ENCODE results near the gene KRT6B. TPM values are rescaled to one million over a fixed set of nuclear protein-coding genes. Genes with fewer than 3 reads are reported as not detected.

The KRT6B gene
- total RNA-seq, 1 experiment from 2014 or later, result not detected

- H3K36me3 ChIP-seq (ENCODE audit: control insufficient read depth, insufficient read depth, low read length), result no peaks in the 10 kb centered on the region
- ChIA-PET CTCF (no interaction called here), POLR2A (no interaction called here)
- in situ Hi-C loops (cut with HindIII; ENCODE audit: low pct_unique_long_range_greater_than_20kb, low sequenced_read_pairs) (no loop called here), intact Hi-C loops (cut with micrococcal nuclease; ENCODE audit: unreplicated experiment) (no loop called here)
- DNase-seq (ENCODE audit: low read depth, low spot score), result no peak
- H3K4me1 ChIP-seq (ENCODE audit: control insufficient read depth, insufficient read depth, low read length), result no peaks in the 10 kb centered on the region
- no TSS peak for BruUV-seq (replicated peaks)
- TF ChIP-seq TCF7L2 (IDR thresholded peaks at IDR 0.05; ENCODE audit: low read depth, low read length), result no peak
- TF ChIP-seq POLR2AphosphoS5 (IDR thresholded peaks at IDR 0.05; ENCODE audit: low read depth, low read length), result no peak
- TF ChIP-seq, protein P1, sequence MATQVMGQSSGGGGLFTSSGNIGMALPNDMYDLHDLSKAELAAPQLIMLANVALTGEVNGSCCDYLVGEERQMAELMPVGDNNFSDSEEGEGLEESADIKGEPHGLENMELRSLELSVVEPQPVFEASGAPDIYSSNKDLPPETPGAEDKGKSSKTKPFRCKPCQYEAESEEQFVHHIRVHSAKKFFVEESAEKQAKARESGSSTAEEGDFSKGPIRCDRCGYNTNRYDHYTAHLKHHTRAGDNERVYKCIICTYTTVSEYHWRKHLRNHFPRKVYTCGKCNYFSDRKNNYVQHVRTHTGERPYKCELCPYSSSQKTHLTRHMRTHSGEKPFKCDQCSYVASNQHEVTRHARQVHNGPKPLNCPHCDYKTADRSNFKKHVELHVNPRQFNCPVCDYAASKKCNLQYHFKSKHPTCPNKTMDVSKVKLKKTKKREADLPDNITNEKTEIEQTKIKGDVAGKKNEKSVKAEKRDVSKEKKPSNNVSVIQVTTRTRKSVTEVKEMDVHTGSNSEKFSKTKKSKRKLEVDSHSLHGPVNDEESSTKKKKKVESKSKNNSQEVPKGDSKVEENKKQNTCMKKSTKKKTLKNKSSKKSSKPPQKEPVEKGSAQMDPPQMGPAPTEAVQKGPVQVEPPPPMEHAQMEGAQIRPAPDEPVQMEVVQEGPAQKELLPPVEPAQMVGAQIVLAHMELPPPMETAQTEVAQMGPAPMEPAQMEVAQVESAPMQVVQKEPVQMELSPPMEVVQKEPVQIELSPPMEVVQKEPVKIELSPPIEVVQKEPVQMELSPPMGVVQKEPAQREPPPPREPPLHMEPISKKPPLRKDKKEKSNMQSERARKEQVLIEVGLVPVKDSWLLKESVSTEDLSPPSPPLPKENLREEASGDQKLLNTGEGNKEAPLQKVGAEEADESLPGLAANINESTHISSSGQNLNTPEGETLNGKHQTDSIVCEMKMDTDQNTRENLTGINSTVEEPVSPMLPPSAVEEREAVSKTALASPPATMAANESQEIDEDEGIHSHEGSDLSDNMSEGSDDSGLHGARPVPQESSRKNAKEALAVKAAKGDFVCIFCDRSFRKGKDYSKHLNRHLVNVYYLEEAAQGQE (IDR thresholded peaks at IDR 0.05; ENCODE audit: insufficient read depth in 1 of 2, low read depth in 2 of 2, low read length in 1 of 2), result no peak
- TF ChIP-seq, protein P2, sequence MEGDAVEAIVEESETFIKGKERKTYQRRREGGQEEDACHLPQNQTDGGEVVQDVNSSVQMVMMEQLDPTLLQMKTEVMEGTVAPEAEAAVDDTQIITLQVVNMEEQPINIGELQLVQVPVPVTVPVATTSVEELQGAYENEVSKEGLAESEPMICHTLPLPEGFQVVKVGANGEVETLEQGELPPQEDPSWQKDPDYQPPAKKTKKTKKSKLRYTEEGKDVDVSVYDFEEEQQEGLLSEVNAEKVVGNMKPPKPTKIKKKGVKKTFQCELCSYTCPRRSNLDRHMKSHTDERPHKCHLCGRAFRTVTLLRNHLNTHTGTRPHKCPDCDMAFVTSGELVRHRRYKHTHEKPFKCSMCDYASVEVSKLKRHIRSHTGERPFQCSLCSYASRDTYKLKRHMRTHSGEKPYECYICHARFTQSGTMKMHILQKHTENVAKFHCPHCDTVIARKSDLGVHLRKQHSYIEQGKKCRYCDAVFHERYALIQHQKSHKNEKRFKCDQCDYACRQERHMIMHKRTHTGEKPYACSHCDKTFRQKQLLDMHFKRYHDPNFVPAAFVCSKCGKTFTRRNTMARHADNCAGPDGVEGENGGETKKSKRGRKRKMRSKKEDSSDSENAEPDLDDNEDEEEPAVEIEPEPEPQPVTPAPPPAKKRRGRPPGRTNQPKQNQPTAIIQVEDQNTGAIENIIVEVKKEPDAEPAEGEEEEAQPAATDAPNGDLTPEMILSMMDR (IDR thresholded peaks at IDR 0.05), result no peak
- no peak for TF ChIP-seq SIN3A (IDR thresholded peaks at IDR 0.05; ENCODE audit: borderline replicate concordance, insufficient read depth, low read depth, low read length)
- peaks cover 2% of the 10 kb centered on the region for H3K27me3 ChIP-seq (ENCODE audit: control insufficient read depth, insufficient read depth, low read length)
- no peaks in the 10 kb centered on the region for H3K9me3 ChIP-seq (ENCODE audit: control insufficient read depth, insufficient read depth, low read depth, low read length)
- no peak for ATAC-seq
- H3K27ac ChIP-seq (ENCODE audit: low read length), result no peak overlapping the region
- no peak overlapping the region for H3K4me3 ChIP-seq (ENCODE audit: low read depth in 2 of 2, low read length in 2 of 2)
Observed at GRCh38 chr12:52464897-52465296, 13.0 kb upstream of the KRT6B start.

DNA sequence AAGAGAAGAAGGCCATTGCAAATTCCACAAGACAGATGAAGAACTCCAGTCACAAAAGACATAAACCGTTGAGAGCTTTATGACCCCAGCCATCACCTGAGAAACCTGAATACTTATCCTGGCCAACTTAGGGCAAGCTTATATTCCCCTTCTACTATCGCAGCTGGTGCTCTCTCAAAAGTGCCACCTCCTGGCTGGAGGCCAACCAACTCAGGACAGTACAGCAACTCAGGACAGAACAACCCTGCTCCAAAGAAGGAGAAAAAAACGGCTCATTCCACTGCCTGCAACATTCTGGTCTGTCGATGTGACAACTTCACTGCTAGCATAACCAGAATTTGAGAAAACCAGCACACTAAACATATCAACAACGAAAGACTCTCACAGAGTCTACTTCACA, 9.7 kb upstream of the KRT6B start:
- Histone ChIP-seq H3K36me3 (ENCODE audit: control insufficient read depth, insufficient read depth, low read length) (no peaks in the 10 kb centered on the region), H3K4me1 (ENCODE audit: control insufficient read depth, insufficient read depth, low read length) (no peaks in the 10 kb centered on the region), H3K4me3 (ENCODE audit: low read depth in 2 of 2, low read length in 2 of 2) (no peak overlapping the region), H3K9me3 (ENCODE audit: control insufficient read depth, insufficient read depth, low read depth, low read length) (no peaks in the 10 kb centered on the region), H3K27ac (ENCODE audit: low read length) (no peak overlapping the region), H3K27me3 (ENCODE audit: control insufficient read depth, insufficient read depth, low read length) (peaks cover 2% of the 10 kb centered on the region; the same call in 1 of the 2 replicates)
- ATAC-seq, result no peak
- in situ Hi-C loops (cut with HindIII; ENCODE audit: low pct_unique_long_range_greater_than_20kb, low sequenced_read_pairs) (no loop called here), intact Hi-C loops (cut with micrococcal nuclease; ENCODE audit: unreplicated experiment) (no loop called here)
- ChIA-PET POLR2A (interaction anchor here (0.7 kb wide), 1 partner anchor 85 kb away, joined by 4 read pairs; no protein-coding TSS in a partner anchor), CTCF (no interaction called here)
- no TSS peak for BruUV-seq (replicated peaks)
- DNase-seq (ENCODE audit: low read depth, low spot score), result no peak
- TF ChIP-seq TCF7L2 (IDR thresholded peaks at IDR 0.05; ENCODE audit: low read depth, low read length) (no peak), SIN3A (IDR thresholded peaks at IDR 0.05; ENCODE audit: borderline replicate concordance, insufficient read depth, low read depth, low read length) (no peak), POLR2AphosphoS5 (IDR thresholded peaks at IDR 0.05; ENCODE audit: low read depth, low read length) (no peak)
- TF ChIP-seq, protein P1 (IDR thresholded peaks at IDR 0.05; ENCODE audit: insufficient read depth in 1 of 2, low read depth in 2 of 2, low read length in 1 of 2), result no peak
- TF ChIP-seq, protein P2 (IDR thresholded peaks at IDR 0.05), result no peak

All from Panc1 (cell line).